ENCODE data around the gene PRICKLE1.

DNA sequence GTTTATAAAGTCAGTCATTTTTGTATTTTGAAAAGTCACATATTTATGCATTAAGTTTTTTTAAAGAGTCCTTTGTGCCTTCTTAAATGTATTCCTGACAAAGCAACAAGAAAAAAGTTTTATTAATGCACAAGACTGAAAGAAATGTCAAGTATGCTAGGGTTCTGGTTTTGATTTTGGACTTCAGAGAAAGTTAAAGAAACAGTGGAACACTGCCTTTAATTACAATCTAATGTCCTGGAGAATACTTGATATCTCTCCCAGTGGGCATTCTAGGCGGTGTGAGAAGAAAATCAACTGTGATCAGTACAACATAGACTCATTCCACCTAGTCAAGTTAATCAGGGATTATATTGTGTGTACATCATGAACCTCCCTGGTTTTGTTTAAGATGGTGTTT is 49.9 kb downstream of the PRICKLE1 start:
- TF ChIP-seq, protein P1, sequence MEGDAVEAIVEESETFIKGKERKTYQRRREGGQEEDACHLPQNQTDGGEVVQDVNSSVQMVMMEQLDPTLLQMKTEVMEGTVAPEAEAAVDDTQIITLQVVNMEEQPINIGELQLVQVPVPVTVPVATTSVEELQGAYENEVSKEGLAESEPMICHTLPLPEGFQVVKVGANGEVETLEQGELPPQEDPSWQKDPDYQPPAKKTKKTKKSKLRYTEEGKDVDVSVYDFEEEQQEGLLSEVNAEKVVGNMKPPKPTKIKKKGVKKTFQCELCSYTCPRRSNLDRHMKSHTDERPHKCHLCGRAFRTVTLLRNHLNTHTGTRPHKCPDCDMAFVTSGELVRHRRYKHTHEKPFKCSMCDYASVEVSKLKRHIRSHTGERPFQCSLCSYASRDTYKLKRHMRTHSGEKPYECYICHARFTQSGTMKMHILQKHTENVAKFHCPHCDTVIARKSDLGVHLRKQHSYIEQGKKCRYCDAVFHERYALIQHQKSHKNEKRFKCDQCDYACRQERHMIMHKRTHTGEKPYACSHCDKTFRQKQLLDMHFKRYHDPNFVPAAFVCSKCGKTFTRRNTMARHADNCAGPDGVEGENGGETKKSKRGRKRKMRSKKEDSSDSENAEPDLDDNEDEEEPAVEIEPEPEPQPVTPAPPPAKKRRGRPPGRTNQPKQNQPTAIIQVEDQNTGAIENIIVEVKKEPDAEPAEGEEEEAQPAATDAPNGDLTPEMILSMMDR (IDR thresholded peaks at IDR 0.05), result no peak
- no peak for TF ChIP-seq POLR2A (IDR thresholded peaks at IDR 0.05)

Data from uterus (tissue), 2 donors.